ENCODE measurements around the gene CYP8B1. TPM values are rescaled to one million over a fixed set of nuclear protein-coding genes. Genes with fewer than 3 reads are reported as not detected.

Gene CYP8B1
- total and polyA plus RNA-seq, 2 of the 13 experiments (the other 11 are each of a cell fraction or from before 2014, with no cell fraction given) = 0.58 to 2.0 TPM

DNA sequence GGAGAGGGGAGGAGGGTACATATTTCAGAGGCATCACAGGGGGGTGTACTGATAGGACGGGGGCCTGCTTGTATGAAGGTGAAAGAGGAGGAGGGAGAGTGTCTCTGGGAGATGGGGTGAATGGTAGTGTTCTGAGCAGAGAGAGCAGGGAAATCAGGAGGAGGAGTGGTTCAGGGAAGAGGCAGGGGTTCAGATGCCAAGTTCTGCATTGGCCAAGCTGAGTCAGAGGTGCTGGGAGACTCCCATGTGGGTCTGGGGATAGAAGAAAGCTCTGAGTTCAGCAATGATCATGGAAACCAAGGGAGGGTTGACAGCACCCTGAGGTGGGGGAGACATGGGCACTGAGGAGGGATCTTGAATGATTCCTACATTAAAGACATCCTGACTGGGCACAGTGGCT is 3.0 kb downstream of the CYP8B1 start:
- H3K4me3 ChIP-seq (replicated peaks in 1 of 3; ENCODE audit: insufficient read depth in 1 of 3, low read depth in 2 of 3, low read length in 3 of 3) = no peak overlapping the region
- TF ChIP-seq, protein P1, sequence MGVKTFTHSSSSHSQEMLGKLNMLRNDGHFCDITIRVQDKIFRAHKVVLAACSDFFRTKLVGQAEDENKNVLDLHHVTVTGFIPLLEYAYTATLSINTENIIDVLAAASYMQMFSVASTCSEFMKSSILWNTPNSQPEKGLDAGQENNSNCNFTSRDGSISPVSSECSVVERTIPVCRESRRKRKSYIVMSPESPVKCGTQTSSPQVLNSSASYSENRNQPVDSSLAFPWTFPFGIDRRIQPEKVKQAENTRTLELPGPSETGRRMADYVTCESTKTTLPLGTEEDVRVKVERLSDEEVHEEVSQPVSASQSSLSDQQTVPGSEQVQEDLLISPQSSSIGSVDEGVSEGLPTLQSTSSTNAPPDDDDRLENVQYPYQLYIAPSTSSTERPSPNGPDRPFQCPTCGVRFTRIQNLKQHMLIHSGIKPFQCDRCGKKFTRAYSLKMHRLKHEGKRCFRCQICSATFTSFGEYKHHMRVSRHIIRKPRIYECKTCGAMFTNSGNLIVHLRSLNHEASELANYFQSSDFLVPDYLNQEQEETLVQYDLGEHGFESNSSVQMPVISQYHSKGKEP (CRISPR knock-in tag; IDR thresholded peaks at IDR 0.05) = no peak
- TF ChIP-seq, protein P2, sequence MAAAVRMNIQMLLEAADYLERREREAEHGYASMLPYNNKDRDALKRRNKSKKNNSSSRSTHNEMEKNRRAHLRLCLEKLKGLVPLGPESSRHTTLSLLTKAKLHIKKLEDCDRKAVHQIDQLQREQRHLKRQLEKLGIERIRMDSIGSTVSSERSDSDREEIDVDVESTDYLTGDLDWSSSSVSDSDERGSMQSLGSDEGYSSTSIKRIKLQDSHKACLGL (CRISPR knock-in tag; IDR thresholded peaks at IDR 0.05) = no peak
- TF ChIP-seq ZNF326 (CRISPR knock-in tag; IDR thresholded peaks at IDR 0.05; ENCODE audit: borderline replicate concordance) = no peak
- no peak for TF ChIP-seq ZFP36L1 (CRISPR knock-in tag; IDR thresholded peaks at IDR 0.05)
- TF ChIP-seq HMG20A (CRISPR knock-in tag; IDR thresholded peaks at IDR 0.05; ENCODE audit: borderline replicate concordance) = no peak
- TF ChIP-seq ZNF703 (CRISPR knock-in tag; IDR thresholded peaks at IDR 0.05; ENCODE audit: borderline replicate concordance) = no peak
- no peaks in the 10 kb centered on the region for H3K36me3 ChIP-seq (replicated peaks in 1 of 2; ENCODE audit: control insufficient read depth in 1 of 2, insufficient read depth in 2 of 2, low read length in 2 of 2)
- BruUV-seq (replicated peaks) = no TSS peak
- in situ Hi-C loops (cut with HindIII; ENCODE audit: extremely low pct_ligation_motif_present, low pct_unique_long_range_greater_than_20kb) (no loop called here), intact Hi-C loops (cut with micrococcal nuclease; ENCODE audit: unreplicated experiment) (no loop called here)
- no peak for FAIRE-seq
- no peak overlapping the region for H3K27ac ChIP-seq (ENCODE audit: extremely low read length, insufficient read depth, low read length)
- H3K9me3 ChIP-seq (ENCODE audit: low read length) = no peaks in the 10 kb centered on the region
- 93% methylated on average over 1 of the region's 1 CpG for WGBS (ENCODE audit: low lambda C conversion rate)
- POLR2A ChIA-PET = interaction anchor here (1.0 to 1.4 kb wide), 2 partner anchors 20 to 68 kb away, joined by 3 to 4 read pairs; partner anchors contain the start of gene HIGD1A
- no peaks in the 10 kb centered on the region for H3K79me2 ChIP-seq (ENCODE audit: insufficient read depth, low read length)
- CTCF ChIA-PET (ENCODE audit: low intra/inter-chr PET ratio, low total read pairs) = no interaction called here
- no peak overlapping the region for H3K4me2 ChIP-seq (ENCODE audit: low read depth, low read length)
- no peaks in the 10 kb centered on the region for H4K20me1 ChIP-seq (ENCODE audit: insufficient read depth, low read length)
- no peak for ATAC-seq
- H3K27me3 ChIP-seq (ENCODE audit: control insufficient read depth in 1 of 2, insufficient read depth in 2 of 2, low read length in 2 of 2) = no peaks in the 10 kb centered on the region
- peaks cover 61% of the 10 kb centered on the region for H3K4me1 ChIP-seq (ENCODE audit: insufficient read depth, low read length)
- DNase-seq (ENCODE audit: low spot score) = no peak
- H3K9ac ChIP-seq (ENCODE audit: insufficient read depth, low read depth, low read length) = no peak overlapping the region
- no peak overlapping the region for H2AFZ ChIP-seq (ENCODE audit: low read length)

Data from HepG2 (cell line).